ENCODE measurements around the gene PARP1. TPM values are rescaled to one million over a fixed set of nuclear protein-coding genes. Genes with fewer than 3 reads are reported as not detected.

Gene PARP1
- total and polyA plus RNA-seq, 4 donors: 39.2 to 108 (median 60.3) TPM

DNA sequence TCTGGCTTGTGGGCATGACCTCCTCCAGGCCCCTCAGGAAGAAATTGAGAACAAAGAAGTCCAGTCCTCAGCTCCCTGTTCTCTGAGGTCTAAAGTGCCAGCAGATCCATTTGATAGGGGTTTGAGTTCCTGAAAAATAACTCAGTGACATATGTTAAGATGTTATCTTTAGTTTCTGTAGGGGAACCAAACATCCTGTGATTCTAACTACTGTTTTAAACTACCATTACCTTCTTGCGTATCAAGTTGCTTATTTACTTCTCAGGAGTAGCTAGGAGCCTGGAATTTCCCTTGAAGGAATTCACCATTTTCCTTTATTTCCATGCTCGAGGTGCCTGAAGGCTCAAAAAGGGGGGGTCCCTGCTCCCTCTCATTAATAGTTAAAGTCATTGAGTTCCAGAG, 80.1 kb downstream of the PARP1 start:
- no peak for DNase-seq (ENCODE audit: low spot score)

DNA sequence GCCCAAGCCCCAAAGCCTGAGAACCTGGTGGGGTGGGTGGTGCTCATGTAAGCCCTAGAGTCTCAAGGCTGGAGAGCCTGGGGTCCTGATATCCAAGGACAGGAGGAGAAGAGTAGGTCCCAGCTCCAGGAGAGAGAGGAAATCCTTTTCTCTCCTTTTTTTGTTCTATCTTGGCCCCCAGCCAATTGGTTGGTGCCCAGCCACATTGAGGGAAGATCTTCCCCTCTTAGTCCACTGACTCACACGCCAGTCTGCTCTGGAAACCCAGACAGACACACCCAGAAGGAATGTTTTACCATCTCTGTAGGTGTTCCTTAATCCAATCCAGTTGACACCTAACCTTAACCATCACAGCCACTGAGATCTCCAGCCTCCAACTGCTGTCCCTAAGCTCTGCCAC, 82.7 kb downstream of the PARP1 start:
- Histone ChIP-seq H3K9me3 (ENCODE audit: control insufficient read depth in 4 of 4, low read length in 3 of 4) (no peaks in the 10 kb centered on the region), H3K9ac (ENCODE audit: low read depth in 1 of 2, low read length in 2 of 2) (no peak overlapping the region), H3K4me1 (ENCODE audit: control insufficient read depth in 4 of 4, insufficient read depth in 4 of 4, low read length in 3 of 4) (no peaks in the 10 kb centered on the region), H3K4me3 (ENCODE audit: low read depth in 1 of 3, low read length in 3 of 3) (no peak overlapping the region), H3K36me3 (ENCODE audit: control insufficient read depth in 4 of 4, insufficient read depth in 3 of 4, low read depth in 1 of 4, low read length in 3 of 4) (no peaks in the 10 kb centered on the region), H3K27ac (ENCODE audit: low read depth in 1 of 2, low read length in 2 of 2) (no peak overlapping the region), H3K27me3 (ENCODE audit: control insufficient read depth in 4 of 4, insufficient read depth in 4 of 4, low read length in 3 of 4) (no peaks in the 10 kb centered on the region)
- 71% methylated on average over 1 of the region's 1 CpG for WGBS
- no peak for DNase-seq (ENCODE audit: low spot score)
- TF ChIP-seq SP1 (IDR thresholded peaks at IDR 0.05) (no peak), FOXA1 (IDR thresholded peaks at IDR 0.05) (no peak), HNF4A (conservative IDR thresholded peaks at IDR 0.05) (no peak), EGR1 (IDR thresholded peaks at IDR 0.05; ENCODE audit: low read depth in 2 of 2) (no peak), FOXA2 (IDR thresholded peaks at IDR 0.05) (no peak), RAD21 (IDR thresholded peaks at IDR 0.05) (no peak), RXRA (IDR thresholded peaks at IDR 0.05) (no peak), GABPA (IDR thresholded peaks at IDR 0.05 in 1 of 2, conservative IDR thresholded peaks at IDR 0.05 in 1 of 2) (no peak)
- TF ChIP-seq, protein P1, sequence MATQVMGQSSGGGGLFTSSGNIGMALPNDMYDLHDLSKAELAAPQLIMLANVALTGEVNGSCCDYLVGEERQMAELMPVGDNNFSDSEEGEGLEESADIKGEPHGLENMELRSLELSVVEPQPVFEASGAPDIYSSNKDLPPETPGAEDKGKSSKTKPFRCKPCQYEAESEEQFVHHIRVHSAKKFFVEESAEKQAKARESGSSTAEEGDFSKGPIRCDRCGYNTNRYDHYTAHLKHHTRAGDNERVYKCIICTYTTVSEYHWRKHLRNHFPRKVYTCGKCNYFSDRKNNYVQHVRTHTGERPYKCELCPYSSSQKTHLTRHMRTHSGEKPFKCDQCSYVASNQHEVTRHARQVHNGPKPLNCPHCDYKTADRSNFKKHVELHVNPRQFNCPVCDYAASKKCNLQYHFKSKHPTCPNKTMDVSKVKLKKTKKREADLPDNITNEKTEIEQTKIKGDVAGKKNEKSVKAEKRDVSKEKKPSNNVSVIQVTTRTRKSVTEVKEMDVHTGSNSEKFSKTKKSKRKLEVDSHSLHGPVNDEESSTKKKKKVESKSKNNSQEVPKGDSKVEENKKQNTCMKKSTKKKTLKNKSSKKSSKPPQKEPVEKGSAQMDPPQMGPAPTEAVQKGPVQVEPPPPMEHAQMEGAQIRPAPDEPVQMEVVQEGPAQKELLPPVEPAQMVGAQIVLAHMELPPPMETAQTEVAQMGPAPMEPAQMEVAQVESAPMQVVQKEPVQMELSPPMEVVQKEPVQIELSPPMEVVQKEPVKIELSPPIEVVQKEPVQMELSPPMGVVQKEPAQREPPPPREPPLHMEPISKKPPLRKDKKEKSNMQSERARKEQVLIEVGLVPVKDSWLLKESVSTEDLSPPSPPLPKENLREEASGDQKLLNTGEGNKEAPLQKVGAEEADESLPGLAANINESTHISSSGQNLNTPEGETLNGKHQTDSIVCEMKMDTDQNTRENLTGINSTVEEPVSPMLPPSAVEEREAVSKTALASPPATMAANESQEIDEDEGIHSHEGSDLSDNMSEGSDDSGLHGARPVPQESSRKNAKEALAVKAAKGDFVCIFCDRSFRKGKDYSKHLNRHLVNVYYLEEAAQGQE (IDR thresholded peaks at IDR 0.05): no peak
- TF ChIP-seq, protein P2, sequence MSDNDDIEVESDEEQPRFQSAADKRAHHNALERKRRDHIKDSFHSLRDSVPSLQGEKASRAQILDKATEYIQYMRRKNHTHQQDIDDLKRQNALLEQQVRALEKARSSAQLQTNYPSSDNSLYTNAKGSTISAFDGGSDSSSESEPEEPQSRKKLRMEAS (IDR thresholded peaks at IDR 0.05): no peak

More for the DNA sequence above, 80.1 kb downstream of the PARP1 start:
- no peaks in the 10 kb centered on the region for H3K27me3 ChIP-seq (ENCODE audit: control insufficient read depth in 4 of 4, insufficient read depth in 4 of 4, low read length in 3 of 4)
- H3K4me1 ChIP-seq (ENCODE audit: control insufficient read depth in 4 of 4, insufficient read depth in 4 of 4, low read length in 3 of 4): no peaks in the 10 kb centered on the region
- 76% methylated on average over 2 of the region's 2 CpGs for WGBS
- TF ChIP-seq YY1 (IDR thresholded peaks at IDR 0.05): no peak
- TF ChIP-seq, protein P3, sequence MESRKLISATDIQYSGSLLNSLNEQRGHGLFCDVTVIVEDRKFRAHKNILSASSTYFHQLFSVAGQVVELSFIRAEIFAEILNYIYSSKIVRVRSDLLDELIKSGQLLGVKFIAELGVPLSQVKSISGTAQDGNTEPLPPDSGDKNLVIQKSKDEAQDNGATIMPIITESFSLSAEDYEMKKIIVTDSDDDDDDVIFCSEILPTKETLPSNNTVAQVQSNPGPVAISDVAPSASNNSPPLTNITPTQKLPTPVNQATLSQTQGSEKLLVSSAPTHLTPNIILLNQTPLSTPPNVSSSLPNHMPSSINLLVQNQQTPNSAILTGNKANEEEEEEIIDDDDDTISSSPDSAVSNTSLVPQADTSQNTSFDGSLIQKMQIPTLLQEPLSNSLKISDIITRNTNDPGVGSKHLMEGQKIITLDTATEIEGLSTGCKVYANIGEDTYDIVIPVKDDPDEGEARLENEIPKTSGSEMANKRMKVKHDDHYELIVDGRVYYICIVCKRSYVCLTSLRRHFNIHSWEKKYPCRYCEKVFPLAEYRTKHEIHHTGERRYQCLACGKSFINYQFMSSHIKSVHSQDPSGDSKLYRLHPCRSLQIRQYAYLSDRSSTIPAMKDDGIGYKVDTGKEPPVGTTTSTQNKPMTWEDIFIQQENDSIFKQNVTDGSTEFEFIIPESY (IDR thresholded peaks at IDR 0.05): no peak
- no peaks in the 10 kb centered on the region for H3K9me3 ChIP-seq (ENCODE audit: control insufficient read depth in 4 of 4, low read length in 3 of 4)
- no peaks in the 10 kb centered on the region for H3K36me3 ChIP-seq (ENCODE audit: control insufficient read depth in 4 of 4, insufficient read depth in 3 of 4, low read depth in 1 of 4, low read length in 3 of 4)
- no peak overlapping the region for H3K4me3 ChIP-seq (ENCODE audit: low read depth in 1 of 3, low read length in 3 of 3)
- H3K9ac ChIP-seq (ENCODE audit: low read depth in 1 of 2, low read length in 2 of 2): no peak overlapping the region
- no peak overlapping the region for H3K27ac ChIP-seq (ENCODE audit: low read depth in 1 of 2, low read length in 2 of 2)

DNA sequence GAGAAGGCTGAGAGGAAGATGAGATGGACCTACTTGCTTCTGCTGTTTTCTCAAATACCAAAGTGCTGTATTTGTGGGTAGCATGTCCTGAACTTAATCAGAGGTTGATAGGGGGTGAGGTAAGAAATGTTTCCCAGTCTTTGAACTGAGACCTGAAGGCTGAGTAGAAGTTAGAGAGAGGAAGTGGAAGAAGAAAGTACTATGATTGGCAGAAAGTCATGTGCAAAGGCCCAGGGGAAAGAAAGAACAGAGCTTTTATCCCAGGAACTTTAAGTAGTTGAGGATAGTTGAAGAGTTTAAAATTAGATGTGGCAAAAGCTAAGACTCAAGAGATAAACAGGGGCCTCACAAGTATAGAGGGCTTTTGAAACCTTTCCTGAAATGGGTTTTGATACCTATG, 83.4 kb downstream of the PARP1 start:
- H3K27ac ChIP-seq (ENCODE audit: low read depth in 1 of 2, low read length in 2 of 2): no peak overlapping the region
- DNase-seq (ENCODE audit: low spot score): no peak
- no peaks in the 10 kb centered on the region for H3K4me1 ChIP-seq (ENCODE audit: control insufficient read depth in 4 of 4, insufficient read depth in 4 of 4, low read length in 3 of 4)
- no peaks in the 10 kb centered on the region for H3K27me3 ChIP-seq (ENCODE audit: control insufficient read depth in 4 of 4, insufficient read depth in 4 of 4, low read length in 3 of 4)
- H3K9ac ChIP-seq (ENCODE audit: low read depth in 1 of 2, low read length in 2 of 2): no peak overlapping the region
- peaks cover 0 to 1% (median 0%) of the 10 kb centered on the region in 4 donors for H3K9me3 ChIP-seq (ENCODE audit: control insufficient read depth in 4 of 4, low read length in 3 of 4)
- H3K36me3 ChIP-seq (ENCODE audit: control insufficient read depth in 4 of 4, insufficient read depth in 3 of 4, low read depth in 1 of 4, low read length in 3 of 4): no peaks in the 10 kb centered on the region
- H3K4me3 ChIP-seq (ENCODE audit: low read depth in 1 of 3, low read length in 3 of 3): no peak overlapping the region
- no peak for TF ChIP-seq JUND (IDR thresholded peaks at IDR 0.05)
- no peak for TF ChIP-seq FOXA1 (IDR thresholded peaks at IDR 0.05)
- TF ChIP-seq RAD21 (IDR thresholded peaks at IDR 0.05): no peak
- TF ChIP-seq TAF1 (conservative IDR thresholded peaks at IDR 0.05): no peak
- TF ChIP-seq HNF4A (conservative IDR thresholded peaks at IDR 0.05): no peak
- TF ChIP-seq YY1 (IDR thresholded peaks at IDR 0.05): no peak
- TF ChIP-seq, protein P2 (IDR thresholded peaks at IDR 0.05): no peak
- TF ChIP-seq HNF4G (IDR thresholded peaks at IDR 0.05): no peak
- no peak for TF ChIP-seq EGR1 (IDR thresholded peaks at IDR 0.05; ENCODE audit: low read depth in 2 of 2)
- TF ChIP-seq, protein P4, sequence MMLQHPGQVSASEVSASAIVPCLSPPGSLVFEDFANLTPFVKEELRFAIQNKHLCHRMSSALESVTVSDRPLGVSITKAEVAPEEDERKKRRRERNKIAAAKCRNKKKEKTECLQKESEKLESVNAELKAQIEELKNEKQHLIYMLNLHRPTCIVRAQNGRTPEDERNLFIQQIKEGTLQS (IDR thresholded peaks at IDR 0.05): no peak
- TF ChIP-seq, protein P3 (IDR thresholded peaks at IDR 0.05): no peak
- TF ChIP-seq, protein P1 (IDR thresholded peaks at IDR 0.05): no peak

Measured in liver (tissue), 9 donors.